Measurements from ENCODE around the gene G3BP1.

G3BP1 gene

GRCh38 chr5:151764801-151765200 is 7.0 kb upstream of the G3BP1 start:
- no peak for TF ChIP-seq CTCF (IDR thresholded peaks at IDR 0.05; ENCODE audit: low read depth, low read length)
- DNase-seq (ENCODE audit: low read depth, low spot score): no peak
- no peak overlapping the region for H3K4me3 ChIP-seq (ENCODE audit: low read depth, low read length)
- in situ Hi-C loops (cut with HindIII; ENCODE audit: low sequenced_read_pairs): no loop called here

GRCh38 chr5:151766975-151767374 is 4.8 kb upstream of the G3BP1 start:
- no peak overlapping the region for H3K4me3 ChIP-seq (ENCODE audit: low read depth, low read length)
- TF ChIP-seq CTCF (IDR thresholded peaks at IDR 0.05; ENCODE audit: low read depth, low read length): no peak
- no peak for DNase-seq (ENCODE audit: low read depth, low spot score)
- in situ Hi-C loops (cut with HindIII; ENCODE audit: low sequenced_read_pairs): no loop called here

- DNase-seq (ENCODE audit: low read depth, low spot score): peak; percentile 86
- in situ Hi-C loops (cut with HindIII; ENCODE audit: low sequenced_read_pairs): no loop called here
- H3K4me3 ChIP-seq (ENCODE audit: low read depth, low read length): peak overlapping the region; percentile 49
- TF ChIP-seq CTCF (IDR thresholded peaks at IDR 0.05; ENCODE audit: low read depth, low read length): no peak
Measured at GRCh38 chr5:151770383-151771258, 1.1 kb upstream of the G3BP1 start.

GRCh38 chr5:151772029-151772845 is 483 bp downstream of the G3BP1 start:
- peak overlapping the region; percentile 72 for H3K4me3 ChIP-seq (ENCODE audit: low read depth, low read length)
- TF ChIP-seq CTCF (IDR thresholded peaks at IDR 0.05; ENCODE audit: low read depth, low read length): no peak
- in situ Hi-C loops (cut with HindIII; ENCODE audit: low sequenced_read_pairs): no loop called here
- peak; percentile 24 for DNase-seq (ENCODE audit: low read depth, low spot score)

- peak overlapping the region; percentile 72 for H3K4me3 ChIP-seq (ENCODE audit: low read depth, low read length)
- in situ Hi-C loops (cut with HindIII; ENCODE audit: low sequenced_read_pairs): no loop called here
- TF ChIP-seq CTCF (IDR thresholded peaks at IDR 0.05; ENCODE audit: low read depth, low read length): no peak
- DNase-seq (ENCODE audit: low read depth, low spot score): peak; percentile 19
Measured at GRCh38 chr5:151772846-151773561, 1.2 kb downstream of the G3BP1 start.

GRCh38 chr5:151773951-151774350 is 2.2 kb downstream of the G3BP1 start:
- in situ Hi-C loops (cut with HindIII; ENCODE audit: low sequenced_read_pairs): no loop called here
- H3K4me3 ChIP-seq (ENCODE audit: low read depth, low read length): peak overlapping the region; percentile 72
- DNase-seq (ENCODE audit: low read depth, low spot score): no peak
- no peak for TF ChIP-seq CTCF (IDR thresholded peaks at IDR 0.05; ENCODE audit: low read depth, low read length)

Measured in astrocyte of the spinal cord (primary cell).